ENCODE data around the gene SRGAP3.

The SRGAP3 gene

DNA sequence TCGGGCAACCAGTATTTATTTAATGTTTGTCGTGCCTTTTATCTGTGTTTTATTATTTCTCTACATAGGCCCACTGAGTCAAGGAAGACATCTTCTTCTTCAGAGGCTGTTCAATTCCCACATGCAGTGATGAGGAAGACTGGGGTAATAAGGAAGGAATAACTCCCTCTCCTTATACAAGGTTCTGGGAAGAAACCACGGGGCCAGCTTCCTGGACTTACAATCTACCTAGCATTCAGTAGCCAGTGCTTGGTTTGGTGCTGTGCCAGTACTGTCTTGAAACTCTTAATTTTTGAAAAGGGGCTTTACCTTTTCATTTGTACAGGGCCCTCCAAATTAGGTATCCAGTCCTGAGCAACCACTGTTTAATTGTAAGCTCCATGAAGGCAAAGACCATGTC lies 51.2 kb downstream of the SRGAP3 start:
- TF ChIP-seq, protein P1, sequence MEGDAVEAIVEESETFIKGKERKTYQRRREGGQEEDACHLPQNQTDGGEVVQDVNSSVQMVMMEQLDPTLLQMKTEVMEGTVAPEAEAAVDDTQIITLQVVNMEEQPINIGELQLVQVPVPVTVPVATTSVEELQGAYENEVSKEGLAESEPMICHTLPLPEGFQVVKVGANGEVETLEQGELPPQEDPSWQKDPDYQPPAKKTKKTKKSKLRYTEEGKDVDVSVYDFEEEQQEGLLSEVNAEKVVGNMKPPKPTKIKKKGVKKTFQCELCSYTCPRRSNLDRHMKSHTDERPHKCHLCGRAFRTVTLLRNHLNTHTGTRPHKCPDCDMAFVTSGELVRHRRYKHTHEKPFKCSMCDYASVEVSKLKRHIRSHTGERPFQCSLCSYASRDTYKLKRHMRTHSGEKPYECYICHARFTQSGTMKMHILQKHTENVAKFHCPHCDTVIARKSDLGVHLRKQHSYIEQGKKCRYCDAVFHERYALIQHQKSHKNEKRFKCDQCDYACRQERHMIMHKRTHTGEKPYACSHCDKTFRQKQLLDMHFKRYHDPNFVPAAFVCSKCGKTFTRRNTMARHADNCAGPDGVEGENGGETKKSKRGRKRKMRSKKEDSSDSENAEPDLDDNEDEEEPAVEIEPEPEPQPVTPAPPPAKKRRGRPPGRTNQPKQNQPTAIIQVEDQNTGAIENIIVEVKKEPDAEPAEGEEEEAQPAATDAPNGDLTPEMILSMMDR (conservative IDR thresholded peaks at IDR 0.05; ENCODE audit: low read length), result no peak
- no peak for TF ChIP-seq EZH2phosphoT487 (IDR thresholded peaks at IDR 0.05; ENCODE audit: borderline replicate concordance)
- Histone ChIP-seq H3K4me2 (ENCODE audit: low read depth, low read length, poor library complexity, severe bottlenecking) (no peak overlapping the region), H3K36me3 (ENCODE audit: insufficient read depth, low read length) (no peaks in the 10 kb centered on the region), H3K4me1 (ENCODE audit: insufficient read depth, low read length, poor library complexity, severe bottlenecking) (no peaks in the 10 kb centered on the region), H4K20me1 (ENCODE audit: insufficient read depth, low read length, poor library complexity, severe bottlenecking) (no peaks in the 10 kb centered on the region), H3K9me2 (replicated peaks; ENCODE audit: low read depth, low read length) (no peaks in the 10 kb centered on the region), H3K9ac (ENCODE audit: low read depth, low read length, poor library complexity, severe bottlenecking) (no peak overlapping the region), H3K27me3 (ENCODE audit: insufficient read depth, low read length, poor library complexity, severe bottlenecking) (no peaks in the 10 kb centered on the region), H3K79me2 (ENCODE audit: insufficient read depth, low read length) (peaks cover 58% of the 10 kb centered on the region), H3F3A (ENCODE audit: low read depth) (no peaks in the 10 kb centered on the region), H3K9me3 (ENCODE audit: insufficient read depth, low read depth, low read length) (no peaks in the 10 kb centered on the region), H2AFZ (ENCODE audit: low read length) (no peak overlapping the region), H3K4me3 (ENCODE audit: low read length, poor library complexity, severe bottlenecking) (no peak overlapping the region)

DNA sequence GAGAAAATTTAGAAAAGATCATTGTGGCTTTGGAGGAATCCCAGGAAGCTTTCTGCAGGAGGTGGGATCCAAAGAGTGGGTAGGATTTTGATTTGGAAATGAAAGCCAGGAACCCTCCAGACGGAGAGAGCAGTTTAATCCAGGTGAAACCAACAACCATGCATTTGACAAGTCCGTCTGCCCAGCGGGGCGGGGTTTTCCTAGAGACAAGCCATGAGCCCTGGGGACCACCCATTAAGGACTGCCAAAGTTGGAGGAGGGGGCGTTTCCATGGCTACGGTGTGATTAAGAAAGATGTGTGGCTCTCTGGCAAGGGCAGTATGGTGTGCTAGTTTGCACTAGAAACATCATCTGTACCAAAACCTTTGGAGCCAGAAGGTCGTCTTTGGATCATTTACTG lies 53.4 kb downstream of the SRGAP3 start:
- Histone ChIP-seq H3K9me2 (replicated peaks; ENCODE audit: low read depth, low read length) (no peaks in the 10 kb centered on the region), H3K4me3 (ENCODE audit: low read length, poor library complexity, severe bottlenecking) (no peak overlapping the region), H2AFZ (ENCODE audit: low read length) (no peak overlapping the region), H3F3A (ENCODE audit: low read depth) (no peaks in the 10 kb centered on the region), H3K36me3 (ENCODE audit: insufficient read depth, low read length) (peaks cover 7% of the 10 kb centered on the region; the same call in 1 of the 2 replicates), H4K20me1 (ENCODE audit: insufficient read depth, low read length, poor library complexity, severe bottlenecking) (no peaks in the 10 kb centered on the region), H3K9ac (ENCODE audit: low read depth, low read length, poor library complexity, severe bottlenecking) (no peak overlapping the region), H3K79me2 (ENCODE audit: insufficient read depth, low read length) (peaks cover 46% of the 10 kb centered on the region), H3K4me1 (ENCODE audit: insufficient read depth, low read length, poor library complexity, severe bottlenecking) (no peaks in the 10 kb centered on the region), H3K4me2 (ENCODE audit: low read depth, low read length, poor library complexity, severe bottlenecking) (no peak overlapping the region), H3K27me3 (ENCODE audit: insufficient read depth, low read length, poor library complexity, severe bottlenecking) (no peaks in the 10 kb centered on the region), H3K9me3 (ENCODE audit: insufficient read depth, low read depth, low read length) (no peaks in the 10 kb centered on the region)
- no peak for TF ChIP-seq EZH2phosphoT487 (IDR thresholded peaks at IDR 0.05; ENCODE audit: borderline replicate concordance)
- TF ChIP-seq, protein P1 (conservative IDR thresholded peaks at IDR 0.05; ENCODE audit: low read length), result no peak

DNA sequence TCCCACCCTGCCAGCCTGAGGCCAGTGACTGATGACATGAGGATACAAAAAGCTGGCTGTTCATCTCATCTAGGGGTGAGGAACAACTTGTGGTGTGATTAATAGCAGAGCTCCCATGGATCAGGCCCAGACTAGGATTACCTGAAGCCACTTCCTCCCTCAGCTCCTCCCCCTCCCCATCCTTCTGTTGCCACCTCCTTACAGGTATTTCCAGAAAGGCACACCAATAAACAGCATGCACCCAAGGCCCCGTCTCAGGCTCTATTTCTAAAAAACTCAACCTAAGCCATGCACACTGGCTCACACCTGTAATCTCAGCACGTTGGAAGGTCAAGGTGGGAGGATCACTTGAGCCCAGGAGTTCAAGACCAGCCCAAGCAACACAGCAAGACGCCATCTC lies 54.1 kb downstream of the SRGAP3 start:
- peaks cover 7% of the 10 kb centered on the region; the same call in 1 of the 2 replicates for H3K36me3 ChIP-seq (ENCODE audit: insufficient read depth, low read length)
- TF ChIP-seq EZH2phosphoT487 (IDR thresholded peaks at IDR 0.05; ENCODE audit: borderline replicate concordance), result no peak
- TF ChIP-seq, protein P1 (conservative IDR thresholded peaks at IDR 0.05; ENCODE audit: low read length), result no peak

More for the DNA sequence above, 54.1 kb downstream of the SRGAP3 start:
- H3K27me3 ChIP-seq (ENCODE audit: insufficient read depth, low read length, poor library complexity, severe bottlenecking), result no peaks in the 10 kb centered on the region
- H3F3A ChIP-seq (ENCODE audit: low read depth), result no peaks in the 10 kb centered on the region
- no peak overlapping the region for H3K4me2 ChIP-seq (ENCODE audit: low read depth, low read length, poor library complexity, severe bottlenecking)
- H3K79me2 ChIP-seq (ENCODE audit: insufficient read depth, low read length), result peaks cover 39% of the 10 kb centered on the region
- H4K20me1 ChIP-seq (ENCODE audit: insufficient read depth, low read length, poor library complexity, severe bottlenecking), result no peaks in the 10 kb centered on the region
- no peaks in the 10 kb centered on the region for H3K4me1 ChIP-seq (ENCODE audit: insufficient read depth, low read length, poor library complexity, severe bottlenecking)
- H3K9ac ChIP-seq (ENCODE audit: low read depth, low read length, poor library complexity, severe bottlenecking), result no peak overlapping the region
- H3K9me3 ChIP-seq (ENCODE audit: insufficient read depth, low read depth, low read length), result no peaks in the 10 kb centered on the region
- no peak overlapping the region for H2AFZ ChIP-seq (ENCODE audit: low read length)
- H3K4me3 ChIP-seq (ENCODE audit: low read length, poor library complexity, severe bottlenecking), result no peak overlapping the region
- H3K9me2 ChIP-seq (replicated peaks; ENCODE audit: low read depth, low read length), result no peaks in the 10 kb centered on the region

Data from Loucy (cell line).